ENCODE results near the gene TPCN2.

- TF ChIP-seq, protein P1, sequence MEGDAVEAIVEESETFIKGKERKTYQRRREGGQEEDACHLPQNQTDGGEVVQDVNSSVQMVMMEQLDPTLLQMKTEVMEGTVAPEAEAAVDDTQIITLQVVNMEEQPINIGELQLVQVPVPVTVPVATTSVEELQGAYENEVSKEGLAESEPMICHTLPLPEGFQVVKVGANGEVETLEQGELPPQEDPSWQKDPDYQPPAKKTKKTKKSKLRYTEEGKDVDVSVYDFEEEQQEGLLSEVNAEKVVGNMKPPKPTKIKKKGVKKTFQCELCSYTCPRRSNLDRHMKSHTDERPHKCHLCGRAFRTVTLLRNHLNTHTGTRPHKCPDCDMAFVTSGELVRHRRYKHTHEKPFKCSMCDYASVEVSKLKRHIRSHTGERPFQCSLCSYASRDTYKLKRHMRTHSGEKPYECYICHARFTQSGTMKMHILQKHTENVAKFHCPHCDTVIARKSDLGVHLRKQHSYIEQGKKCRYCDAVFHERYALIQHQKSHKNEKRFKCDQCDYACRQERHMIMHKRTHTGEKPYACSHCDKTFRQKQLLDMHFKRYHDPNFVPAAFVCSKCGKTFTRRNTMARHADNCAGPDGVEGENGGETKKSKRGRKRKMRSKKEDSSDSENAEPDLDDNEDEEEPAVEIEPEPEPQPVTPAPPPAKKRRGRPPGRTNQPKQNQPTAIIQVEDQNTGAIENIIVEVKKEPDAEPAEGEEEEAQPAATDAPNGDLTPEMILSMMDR (conservative IDR thresholded peaks at IDR 0.05 in 1 of 2, IDR thresholded peaks at IDR 0.05 in 1 of 2; ENCODE audit: extremely low read depth in 1 of 2, insufficient read depth in 1 of 2, low read depth in 1 of 2, low read length in 2 of 2), result no peak
- TF ChIP-seq EZH2 (IDR thresholded peaks at IDR 0.05; ENCODE audit: borderline replicate concordance, low read length), result no peak
Observed at GRCh38 chr11:69027704-69028372, 20.9 kb upstream of the TPCN2 start.
